Measurements from ENCODE around the gene LRP8.

LRP8 gene

GRCh38 chr1:53281133-53281532, 46.7 kb downstream of the LRP8 start:
- no peak for DNase-seq (ENCODE audit: low read depth)

- DNase-seq (ENCODE audit: low read depth), result no peak
Measured at GRCh38 chr1:53280496-53280895, 47.4 kb downstream of the LRP8 start.

- no peak for DNase-seq (ENCODE audit: low read depth)
Measured at GRCh38 chr1:53279296-53280200, 48.3 kb downstream of the LRP8 start.

GRCh38 chr1:53278298-53278725, 49.6 kb downstream of the LRP8 start:
- no peak for DNase-seq (ENCODE audit: low read depth)

- no peak for DNase-seq (ENCODE audit: low read depth)
Measured at GRCh38 chr1:53277326-53277725, 50.5 kb downstream of the LRP8 start.

GRCh38 chr1:53276902-53277281, 51.0 kb downstream of the LRP8 start:
- no peak for DNase-seq (ENCODE audit: low read depth)

GRCh38 chr1:53276153-53276901, 51.5 kb downstream of the LRP8 start:
- DNase-seq (ENCODE audit: low read depth), result no peak

- DNase-seq (ENCODE audit: low read depth), result no peak
Measured at GRCh38 chr1:53275566-53275965, 52.3 kb downstream of the LRP8 start.

- no peak for DNase-seq (ENCODE audit: low read depth)
Measured at GRCh38 chr1:53274541-53275185, 53.2 kb downstream of the LRP8 start.

- no peak for DNase-seq (ENCODE audit: low read depth)
Measured at GRCh38 chr1:53274026-53274425, 53.8 kb downstream of the LRP8 start.

GRCh38 chr1:53273526-53273925, 54.3 kb downstream of the LRP8 start:
- no peak for DNase-seq (ENCODE audit: low read depth)

GRCh38 chr1:53272349-53272748, 55.5 kb downstream of the LRP8 start:
- no peak for DNase-seq (ENCODE audit: low read depth)

- DNase-seq (ENCODE audit: low read depth), result no peak
Measured at GRCh38 chr1:53271446-53272090, 56.3 kb downstream of the LRP8 start.

- no peak for DNase-seq (ENCODE audit: low read depth)
Measured at GRCh38 chr1:53270873-53271272, 57.0 kb downstream of the LRP8 start.

GRCh38 chr1:53270107-53270506, 57.8 kb downstream of the LRP8 start:
- DNase-seq (ENCODE audit: low read depth), result no peak

GRCh38 chr1:53267761-53268160, 60.1 kb downstream of the LRP8 start:
- DNase-seq (ENCODE audit: low read depth), result no peak

- DNase-seq (ENCODE audit: low read depth), result no peak
Measured at GRCh38 chr1:53266038-53266437, 61.8 kb downstream of the LRP8 start.

GRCh38 chr1:53265581-53265980, 62.3 kb downstream of the LRP8 start:
- no peak for DNase-seq (ENCODE audit: low read depth)

- no peak for DNase-seq (ENCODE audit: low read depth)
Measured at GRCh38 chr1:53264048-53264447, 63.8 kb downstream of the LRP8 start.

- no peak for DNase-seq (ENCODE audit: low read depth)
Measured at GRCh38 chr1:53262000-53262399, 65.9 kb downstream of the LRP8 start.

GRCh38 chr1:53260631-53261247, 67.1 kb downstream of the LRP8 start:
- no peak for DNase-seq (ENCODE audit: low read depth)

GRCh38 chr1:53259932-53260331, 67.9 kb downstream of the LRP8 start:
- DNase-seq (ENCODE audit: low read depth), result no peak

All from GM04504 (cell line).